Cardiac muscle cell (in vitro differentiated cells and primary cell): ENCODE measurements around the gene DTX3. TPM values are rescaled to one million over a fixed set of nuclear protein-coding genes. Genes with fewer than 3 reads are reported as not detected.

Experiments
- DNase-seq, 2 donors: peaks; one replicate each; pipeline versions ENCODE4 v3.0.0 to v3.0.0-alpha.2; 2010 to 2017; ENCODE audit warnings: low read depth in 1 of 2, low spot score in 1 of 2
- H3K27ac ChIP-seq: fragments of 200-600 bp; sonication (generic); 2 replicates; pipeline ENCODE4 v1.5.1; 2016
- H3K27me3 ChIP-seq: fragments of 200-600 bp; sonication (generic); 2 replicates; pipeline ENCODE4 v1.6.0; 2016; ENCODE audit warnings: control low read depth
- H3K36me3 ChIP-seq: fragments of 200-600 bp; sonication (generic); 2 replicates; pipeline ENCODE4 v1.5.1; 2016; ENCODE audit warnings: control low read depth
- H3K4me1 ChIP-seq: fragments of 200-600 bp; sonication (generic); 2 replicates; pipeline ENCODE4 v1.8.1; 2017; ENCODE audit warnings: low read depth, mild to moderate bottlenecking, mixed run types
- H3K4me3 ChIP-seq: fragments of 200-600 bp; sonication (generic); 2 replicates; pipeline ENCODE4 v1.5.1; 2016; ENCODE audit warnings: mild to moderate bottlenecking
- H3K9me3 ChIP-seq: fragments of 200-600 bp; sonication (generic); 2 replicates; pipeline ENCODE4 v1.5.1; 2017; ENCODE audit warnings: low read depth, mild to moderate bottlenecking, control low read depth
- CTCF ChIP-seq: IDR thresholded peaks from 2 replicates; pipeline ENCODE4 v1.5.1; 2012; ENCODE audit warnings: low read depth, mild to moderate bottlenecking, low read length
- polyA plus RNA-seq: library from polyadenylated mRNA; unstranded; fragments of >200 nt; fragmentation: Nextera tagmentation; extraction: Ambion mirVana; gene quantifications from 2 replicates; pipeline ENCODE4 v1.2.1, GENCODE V29; 2016
- total RNA-seq: library from RNA; depleted of rRNA; stranded (reverse); fragments of >200 nt; gene quantifications from 2 replicates; pipeline ENCODE4 v1.2.3, GENCODE V29; 2016

DTX3 gene
- total and polyA plus RNA-seq, 2 experiments from 2014 or later, result 44.5 to 59.0 TPM

GRCh38 chr12:57575771-57576612, 28.6 kb upstream of the DTX3 start:
- Histone ChIP-seq H3K36me3 (no peaks in the 10 kb centered on the region), H3K4me3 (no peak overlapping the region), H3K9me3 (no peaks in the 10 kb centered on the region), H3K4me1 (no peaks in the 10 kb centered on the region), H3K27me3 (no peaks in the 10 kb centered on the region), H3K27ac (no peak overlapping the region)
- no peak for DNase-seq
- no peak for TF ChIP-seq CTCF

- DNase-seq, result no peak
- Histone ChIP-seq H3K27ac (no peak overlapping the region), H3K4me3 (no peak overlapping the region), H3K27me3 (no peaks in the 10 kb centered on the region), H3K9me3 (no peaks in the 10 kb centered on the region), H3K36me3 (no peaks in the 10 kb centered on the region), H3K4me1 (no peaks in the 10 kb centered on the region)
- no peak for TF ChIP-seq CTCF
These were observed 27.9 kb upstream of the DTX3 start for GRCh38 chr12:57576613-57577160.

- TF ChIP-seq CTCF, result no peak
- no peak overlapping the region for H3K4me3 ChIP-seq
- no peaks in the 10 kb centered on the region for H3K27me3 ChIP-seq
- H3K36me3 ChIP-seq, result no peaks in the 10 kb centered on the region
- no peaks in the 10 kb centered on the region for H3K4me1 ChIP-seq
- H3K9me3 ChIP-seq, result no peaks in the 10 kb centered on the region
- no peak overlapping the region for H3K27ac ChIP-seq
- DNase-seq, result no peak
These were observed 26.5 kb upstream of the DTX3 start for GRCh38 chr12:57577981-57578758.

GRCh38 chr12:57579011-57579410, 25.6 kb upstream of the DTX3 start:
- Histone ChIP-seq H3K27me3 (no peaks in the 10 kb centered on the region), H3K27ac (no peak overlapping the region), H3K9me3 (no peaks in the 10 kb centered on the region), H3K4me1 (no peaks in the 10 kb centered on the region), H3K4me3 (no peak overlapping the region), H3K36me3 (no peaks in the 10 kb centered on the region)
- TF ChIP-seq CTCF, result no peak
- DNase-seq, result no peak

GRCh38 chr12:57579677-57580465, 24.8 kb upstream of the DTX3 start:
- Histone ChIP-seq H3K4me3 (no peak overlapping the region), H3K4me1 (no peaks in the 10 kb centered on the region), H3K9me3 (no peaks in the 10 kb centered on the region), H3K27me3 (peaks cover 8% of the 10 kb centered on the region), H3K27ac (no peak overlapping the region), H3K36me3 (no peaks in the 10 kb centered on the region)
- DNase-seq, result no peak
- TF ChIP-seq CTCF, result no peak
